RWPE1 (cell line): ENCODE measurements around the gene CASKIN2.

Source experiments
- CTCF ChIA-PET: fragments of 350-600 bp; sonication (Branson Sonifier 250); formaldehyde crosslinking; extraction: SDS; loops from one replicate; lab custom pipeline; 2021; lab: Yijun Ruan, JAX
- POLR2A ChIA-PET: fragments of 400-600 bp; formaldehyde crosslinking; extraction: SDS; loops from one replicate; lab custom pipeline; 2020; ENCODE audit warnings: antibody characterized with exemption; ENCODE audit not compliant: low non-redundant PET; lab: Yijun Ruan, JAX
- DNase-seq: peaks from one replicate; pipeline ENCODE4 v3.0.0; 2012; ENCODE audit warnings: low spot score
- H3K27ac ChIP-seq: fragments of 450-650 bp; 2 replicates; pipeline ENCODE4 v1.5.1; 2017
- CTCF ChIP-seq: fragments of 450-650 bp; conservative IDR thresholded peaks from 2 replicates; pipeline ENCODE4 v1.5.1; 2017; ENCODE audit warnings: low read depth, mild to moderate bottlenecking

The CASKIN2 gene

GRCh38 chr17:75494326-75494877, 20.9 kb downstream of the CASKIN2 start:
- no peak for TF ChIP-seq CTCF
- H3K27ac ChIP-seq: no peak overlapping the region
- POLR2A ChIA-PET: no interaction called here
- no peak for DNase-seq
- CTCF ChIA-PET: interaction anchor here (0.6 to 1.5 kb wide), 3 partner anchors 10 to 109 kb away, joined by 3 read pairs; no protein-coding TSS in a partner anchor

GRCh38 chr17:75493476-75494129, 21.7 kb downstream of the CASKIN2 start:
- CTCF ChIA-PET: no interaction called here
- no peak overlapping the region for H3K27ac ChIP-seq

GRCh38 chr17:75492555-75493168, 22.7 kb downstream of the CASKIN2 start:
- CTCF ChIA-PET: interaction anchor here (0.6 to 0.7 kb wide), 2 partner anchors 220 to 241 kb away, joined by 3 read pairs; no protein-coding TSS in a partner anchor
- no peak overlapping the region for H3K27ac ChIP-seq
- POLR2A ChIA-PET: no interaction called here
- no peak for DNase-seq
- no peak for TF ChIP-seq CTCF

More at GRCh38 chr17:75493476-75494129, 21.7 kb downstream of the CASKIN2 start:
- POLR2A ChIA-PET: no interaction called here
- DNase-seq: no peak
- no peak for TF ChIP-seq CTCF

- CTCF ChIA-PET: no interaction called here
- no peak for TF ChIP-seq CTCF
- no peak overlapping the region for H3K27ac ChIP-seq
- POLR2A ChIA-PET: no interaction called here
- DNase-seq: no peak
Measured at GRCh38 chr17:75491680-75492079, 23.7 kb downstream of the CASKIN2 start.

GRCh38 chr17:75490953-75491649, 24.2 kb downstream of the CASKIN2 start:
- TF ChIP-seq CTCF: no peak
- DNase-seq: no peak
- CTCF ChIA-PET: no interaction called here
- peak overlapping the region; percentile 14; the same call in 1 of the 2 replicates for H3K27ac ChIP-seq
- POLR2A ChIA-PET: no interaction called here

- POLR2A ChIA-PET: no interaction called here
- DNase-seq: no peak
- CTCF ChIA-PET: interaction anchor here (0.6 to 0.7 kb wide), 2 partner anchors 146 to 221 kb away, joined by 3 to 4 read pairs; no protein-coding TSS in a partner anchor
- peak overlapping the region; percentile 14; the same call in 1 of the 2 replicates for H3K27ac ChIP-seq
- TF ChIP-seq CTCF: no peak
Measured at GRCh38 chr17:75490173-75490743, 25.1 kb downstream of the CASKIN2 start.
